ENCODE measurements around the gene NXPE3. TPM values are rescaled to one million over a fixed set of nuclear protein-coding genes. Genes with fewer than 3 reads are reported as not detected.
A peak's percentile ranks its signal among the peaks of the same experiment; 100 is the strongest.

The NXPE3 gene
- total RNA-seq, 1 experiment from 2014 or later, result 37.6 TPM

GRCh38 chr3:101850246-101851051 is 71.4 kb downstream of the NXPE3 start:
- Histone ChIP-seq H3K36me3 (ENCODE audit: insufficient read depth, low read length, poor library complexity, severe bottlenecking) (peaks cover 35% of the 10 kb centered on the region), H3K4me3 (ENCODE audit: low read depth, low read length, poor library complexity, severe bottlenecking) (peak overlapping the region; percentile 89), H3K4me1 (ENCODE audit: insufficient read depth, low read length, poor library complexity, severe bottlenecking) (peaks cover 18% of the 10 kb centered on the region), H3K27ac (ENCODE audit: low read depth, low read length, poor library complexity, severe bottlenecking) (peak overlapping the region; percentile 87), H3K27me3 (replicated peaks; ENCODE audit: insufficient read depth, low read depth, low read length, poor library complexity) (no peaks in the 10 kb centered on the region), H3K9me3 (ENCODE audit: low read depth, low read length, poor library complexity, severe bottlenecking) (no peaks in the 10 kb centered on the region)
- TF ChIP-seq EZH2 (IDR thresholded peaks at IDR 0.05; ENCODE audit: borderline replicate concordance, low read depth, low read length, poor library complexity, severe bottlenecking) (no peak), CTCF (conservative IDR thresholded peaks at IDR 0.05; ENCODE audit: low read depth, low read length) (no peak)
- DNase-seq (ENCODE audit: low spot score), result peak; percentile 56
- POLR2A ChIA-PET (ENCODE audit: low non-redundant PET), result interaction anchor here (0.6 to 0.8 kb wide), 2 partner anchors 12 to 375 kb away, joined by 3 to 4 read pairs; no protein-coding TSS in a partner anchor
- BruUV-seq (replicated peaks), result TSS peak; percentile 90
- intact Hi-C loops (cut with micrococcal nuclease; ENCODE audit: unreplicated experiment), result no loop called here
- CTCF ChIA-PET, result interaction anchor here (1.1 kb wide), 1 partner anchor 310 kb away, joined by 6 read pairs; no protein-coding TSS in a partner anchor

- BruUV-seq (replicated peaks), result no TSS peak
- intact Hi-C loops (cut with micrococcal nuclease; ENCODE audit: unreplicated experiment), result no loop called here
- Histone ChIP-seq H3K4me3 (ENCODE audit: low read depth, low read length, poor library complexity, severe bottlenecking) (peak overlapping the region; percentile 89), H3K27ac (ENCODE audit: low read depth, low read length, poor library complexity, severe bottlenecking) (peak overlapping the region; percentile 87), H3K9me3 (ENCODE audit: low read depth, low read length, poor library complexity, severe bottlenecking) (no peaks in the 10 kb centered on the region), H3K4me1 (ENCODE audit: insufficient read depth, low read length, poor library complexity, severe bottlenecking) (peaks cover 18% of the 10 kb centered on the region), H3K36me3 (ENCODE audit: insufficient read depth, low read length, poor library complexity, severe bottlenecking) (peaks cover 42% of the 10 kb centered on the region), H3K27me3 (replicated peaks; ENCODE audit: insufficient read depth, low read depth, low read length, poor library complexity) (no peaks in the 10 kb centered on the region)
- ChIA-PET CTCF (no interaction called here), POLR2A (ENCODE audit: low non-redundant PET) (no interaction called here)
- TF ChIP-seq EZH2 (IDR thresholded peaks at IDR 0.05; ENCODE audit: borderline replicate concordance, low read depth, low read length, poor library complexity, severe bottlenecking), result no peak
- TF ChIP-seq CTCF (conservative IDR thresholded peaks at IDR 0.05; ENCODE audit: low read depth, low read length), result no peak
- peak; percentile 10 for DNase-seq (ENCODE audit: low spot score)
Observed at GRCh38 chr3:101851072-101851770, 72.2 kb downstream of the NXPE3 start.

- peaks cover 51% of the 10 kb centered on the region for H3K36me3 ChIP-seq (ENCODE audit: insufficient read depth, low read length, poor library complexity, severe bottlenecking)
- no peak overlapping the region for H3K27ac ChIP-seq (ENCODE audit: low read depth, low read length, poor library complexity, severe bottlenecking)
Observed at GRCh38 chr3:101851850-101852714, 73.1 kb downstream of the NXPE3 start.

More at GRCh38 chr3:101851850-101852714, 73.1 kb downstream of the NXPE3 start:
- POLR2A ChIA-PET (ENCODE audit: low non-redundant PET), result no interaction called here
- CTCF ChIA-PET, result no interaction called here
- H3K4me1 ChIP-seq (ENCODE audit: insufficient read depth, low read length, poor library complexity, severe bottlenecking), result peaks cover 18% of the 10 kb centered on the region
- intact Hi-C loops (cut with micrococcal nuclease; ENCODE audit: unreplicated experiment), result no loop called here
- TF ChIP-seq EZH2 (IDR thresholded peaks at IDR 0.05; ENCODE audit: borderline replicate concordance, low read depth, low read length, poor library complexity, severe bottlenecking) (no peak), CTCF (conservative IDR thresholded peaks at IDR 0.05; ENCODE audit: low read depth, low read length) (no peak)
- DNase-seq (ENCODE audit: low spot score), result no peak
- peak overlapping the region; percentile 89 for H3K4me3 ChIP-seq (ENCODE audit: low read depth, low read length, poor library complexity, severe bottlenecking)
- H3K27me3 ChIP-seq (replicated peaks; ENCODE audit: insufficient read depth, low read depth, low read length, poor library complexity), result no peaks in the 10 kb centered on the region
- no peaks in the 10 kb centered on the region for H3K9me3 ChIP-seq (ENCODE audit: low read depth, low read length, poor library complexity, severe bottlenecking)
- BruUV-seq (replicated peaks), result no TSS peak

Measured in A673 (cell line).